ENCODE results near the gene SDCCAG8.

SDCCAG8 gene

DNA sequence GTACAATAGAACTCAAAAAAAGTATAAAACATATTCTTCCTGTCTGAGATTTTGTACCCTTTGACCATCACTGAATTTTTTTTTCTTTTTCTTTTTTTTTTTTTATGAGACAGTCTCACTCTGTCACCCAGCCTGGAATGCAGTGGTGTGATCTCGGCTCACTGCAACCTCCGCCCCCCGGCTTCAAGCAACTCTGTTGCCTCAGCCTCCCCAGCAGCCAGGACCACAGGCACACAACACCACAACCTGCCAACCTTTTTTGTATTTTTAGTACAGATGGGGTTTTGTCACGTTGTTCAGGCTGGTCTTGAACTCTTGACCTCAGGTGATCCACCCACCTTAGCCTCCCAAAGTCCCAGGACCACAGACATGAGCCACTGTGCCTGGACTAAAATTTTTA is 10.4 kb downstream of the SDCCAG8 start:
- no peak overlapping the region for H3K4me2 ChIP-seq (ENCODE audit: low read length)
- H3K9me3 ChIP-seq (ENCODE audit: control insufficient read depth, low read length): no peaks in the 10 kb centered on the region
- no peaks in the 10 kb centered on the region for H3K27me3 ChIP-seq (ENCODE audit: control insufficient read depth, insufficient read depth, low read length)
- H3K36me3 ChIP-seq (ENCODE audit: control insufficient read depth, insufficient read depth, low read length): no peaks in the 10 kb centered on the region
- H3K9ac ChIP-seq: no peak overlapping the region
- TF ChIP-seq, protein P1, sequence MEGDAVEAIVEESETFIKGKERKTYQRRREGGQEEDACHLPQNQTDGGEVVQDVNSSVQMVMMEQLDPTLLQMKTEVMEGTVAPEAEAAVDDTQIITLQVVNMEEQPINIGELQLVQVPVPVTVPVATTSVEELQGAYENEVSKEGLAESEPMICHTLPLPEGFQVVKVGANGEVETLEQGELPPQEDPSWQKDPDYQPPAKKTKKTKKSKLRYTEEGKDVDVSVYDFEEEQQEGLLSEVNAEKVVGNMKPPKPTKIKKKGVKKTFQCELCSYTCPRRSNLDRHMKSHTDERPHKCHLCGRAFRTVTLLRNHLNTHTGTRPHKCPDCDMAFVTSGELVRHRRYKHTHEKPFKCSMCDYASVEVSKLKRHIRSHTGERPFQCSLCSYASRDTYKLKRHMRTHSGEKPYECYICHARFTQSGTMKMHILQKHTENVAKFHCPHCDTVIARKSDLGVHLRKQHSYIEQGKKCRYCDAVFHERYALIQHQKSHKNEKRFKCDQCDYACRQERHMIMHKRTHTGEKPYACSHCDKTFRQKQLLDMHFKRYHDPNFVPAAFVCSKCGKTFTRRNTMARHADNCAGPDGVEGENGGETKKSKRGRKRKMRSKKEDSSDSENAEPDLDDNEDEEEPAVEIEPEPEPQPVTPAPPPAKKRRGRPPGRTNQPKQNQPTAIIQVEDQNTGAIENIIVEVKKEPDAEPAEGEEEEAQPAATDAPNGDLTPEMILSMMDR (IDR thresholded peaks at IDR 0.05): no peak
- H3K4me3 ChIP-seq (ENCODE audit: low read depth, low read length): no peak overlapping the region
- no peak overlapping the region for H2AFZ ChIP-seq
- no peaks in the 10 kb centered on the region for H3K4me1 ChIP-seq
- H3K79me2 ChIP-seq: peaks cover 6% of the 10 kb centered on the region
- H3K27ac ChIP-seq: no peak overlapping the region

DNA sequence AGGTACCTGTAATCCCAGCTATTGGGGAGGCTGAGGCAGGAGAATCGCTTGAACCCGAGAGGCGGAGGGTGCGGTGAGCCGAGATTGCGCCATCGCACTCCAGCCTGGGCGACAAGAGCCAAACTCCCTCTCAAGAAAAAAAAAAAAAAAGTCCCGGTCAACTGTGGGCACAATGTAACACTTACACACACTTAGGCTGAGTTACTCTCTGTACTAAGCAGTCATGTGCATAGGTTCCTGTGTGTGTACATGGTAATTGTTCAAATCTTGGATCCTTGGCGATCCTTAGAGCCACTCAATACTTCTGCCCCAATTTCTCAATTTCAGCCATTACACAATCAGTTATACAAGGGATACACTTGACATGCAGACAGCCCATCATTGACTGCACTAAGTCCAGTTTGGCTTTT is 11.6 kb downstream of the SDCCAG8 start:
- Histone ChIP-seq H3K36me3 (ENCODE audit: control insufficient read depth, insufficient read depth, low read length) (no peaks in the 10 kb centered on the region), H3K79me2 (peaks cover 6% of the 10 kb centered on the region), H3K4me1 (no peaks in the 10 kb centered on the region), H3K9ac (no peak overlapping the region), H3K4me3 (ENCODE audit: low read depth, low read length) (no peak overlapping the region), H3K27me3 (ENCODE audit: control insufficient read depth, insufficient read depth, low read length) (no peaks in the 10 kb centered on the region), H3K27ac (no peak overlapping the region), H3K9me3 (ENCODE audit: control insufficient read depth, low read length) (no peaks in the 10 kb centered on the region), H2AFZ (no peak overlapping the region), H3K4me2 (ENCODE audit: low read length) (no peak overlapping the region)
- TF ChIP-seq, protein P1 (IDR thresholded peaks at IDR 0.05): no peak

DNA sequence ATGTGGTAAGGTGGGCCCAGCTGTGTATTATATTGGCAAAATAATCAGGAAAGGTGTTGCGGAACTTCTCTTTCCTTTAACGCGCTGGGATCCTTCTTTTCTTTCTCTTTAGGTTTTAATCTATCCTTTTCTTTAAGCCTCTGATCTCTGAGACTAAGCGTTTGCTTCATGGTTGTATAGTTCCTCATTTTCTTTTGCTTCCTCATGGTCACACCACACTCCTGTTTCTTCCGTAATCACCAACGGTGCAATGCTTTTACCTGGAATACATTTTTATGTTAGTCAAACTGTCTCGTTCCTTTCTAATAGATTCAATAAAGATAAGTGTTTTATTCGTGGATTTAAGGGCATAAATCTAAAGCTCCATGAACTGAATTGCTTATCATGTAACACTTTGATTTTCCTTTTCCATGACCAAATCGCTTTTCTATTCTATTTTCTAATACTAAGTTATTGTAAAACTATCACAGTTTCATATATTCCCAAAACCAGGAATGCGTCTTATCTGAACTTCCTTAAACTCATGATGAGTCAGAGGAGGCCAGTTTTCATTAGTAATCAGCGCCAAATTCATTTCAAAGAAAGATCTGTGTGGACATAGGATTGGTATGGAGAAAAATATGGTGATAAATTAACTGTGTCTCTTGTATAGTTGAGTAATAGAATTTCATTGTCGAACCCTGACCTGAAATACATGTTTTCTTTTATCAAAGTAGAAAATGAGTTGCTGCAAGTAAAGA is 12.2 kb downstream of the SDCCAG8 start:
- TF ChIP-seq, protein P1 (IDR thresholded peaks at IDR 0.05): no peak
- Histone ChIP-seq H3K79me2 (peaks cover 3% of the 10 kb centered on the region), H3K4me3 (ENCODE audit: low read depth, low read length) (no peak overlapping the region), H3K27ac (no peak overlapping the region), H3K4me1 (no peaks in the 10 kb centered on the region), H3K36me3 (ENCODE audit: control insufficient read depth, insufficient read depth, low read length) (no peaks in the 10 kb centered on the region), H2AFZ (no peak overlapping the region), H3K9me3 (ENCODE audit: control insufficient read depth, low read length) (no peaks in the 10 kb centered on the region), H3K4me2 (ENCODE audit: low read length) (no peak overlapping the region), H3K27me3 (ENCODE audit: control insufficient read depth, insufficient read depth, low read length) (no peaks in the 10 kb centered on the region), H3K9ac (no peak overlapping the region)

DNA sequence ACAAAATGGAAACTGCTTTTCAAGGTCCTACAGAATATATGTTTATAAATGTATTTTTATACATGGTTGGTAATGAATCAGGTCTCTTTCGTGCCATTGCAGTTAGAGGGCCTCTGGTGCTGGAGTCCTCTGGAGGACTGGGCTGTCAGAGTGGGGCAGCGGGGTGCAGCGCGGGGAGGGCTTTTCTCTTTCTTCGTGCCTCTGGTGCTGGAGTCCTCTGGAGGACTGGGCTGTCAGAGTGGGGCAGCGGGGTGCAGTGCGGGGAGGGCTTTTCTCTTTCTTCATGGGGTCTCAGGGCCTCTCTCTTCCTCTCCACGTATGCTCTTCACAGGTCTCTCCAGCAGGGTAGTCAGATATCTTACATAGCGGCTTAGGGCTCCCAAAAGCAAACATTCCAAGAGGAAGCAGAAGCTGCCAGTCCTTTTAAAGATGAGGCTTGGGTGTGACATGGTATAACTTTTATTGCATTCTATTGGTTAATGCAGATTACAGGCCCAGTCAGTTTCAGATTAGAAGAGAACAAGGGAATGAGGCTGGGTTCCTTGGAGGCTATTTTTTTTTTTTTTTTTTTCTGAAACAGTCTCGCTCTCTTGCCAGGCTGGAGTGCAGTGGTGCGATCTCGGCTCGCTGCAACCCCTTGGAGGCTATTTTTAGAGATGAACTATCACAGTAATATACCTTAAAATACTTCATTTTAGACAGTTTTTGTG is 13.1 kb downstream of the SDCCAG8 start:
- Histone ChIP-seq H3K36me3 (ENCODE audit: control insufficient read depth, insufficient read depth, low read length) (no peaks in the 10 kb centered on the region), H3K4me2 (ENCODE audit: low read length) (no peak overlapping the region), H3K4me3 (ENCODE audit: low read depth, low read length) (no peak overlapping the region), H3K9me3 (ENCODE audit: control insufficient read depth, low read length) (no peaks in the 10 kb centered on the region), H3K4me1 (no peaks in the 10 kb centered on the region), H3K9ac (no peak overlapping the region), H2AFZ (no peak overlapping the region), H3K79me2 (peaks cover 1% of the 10 kb centered on the region), H3K27me3 (ENCODE audit: control insufficient read depth, insufficient read depth, low read length) (no peaks in the 10 kb centered on the region), H3K27ac (no peak overlapping the region)
- TF ChIP-seq, protein P1 (IDR thresholded peaks at IDR 0.05): no peak
